ENCODE measurements around the gene TNFSF8. TPM values are rescaled to one million over a fixed set of nuclear protein-coding genes. Genes with fewer than 3 reads are reported as not detected.

TNFSF8 gene
- total and polyA plus RNA-seq, 4 experiments from 2014 or later: 43.2 to 108 (median 64.5) TPM

DNA sequence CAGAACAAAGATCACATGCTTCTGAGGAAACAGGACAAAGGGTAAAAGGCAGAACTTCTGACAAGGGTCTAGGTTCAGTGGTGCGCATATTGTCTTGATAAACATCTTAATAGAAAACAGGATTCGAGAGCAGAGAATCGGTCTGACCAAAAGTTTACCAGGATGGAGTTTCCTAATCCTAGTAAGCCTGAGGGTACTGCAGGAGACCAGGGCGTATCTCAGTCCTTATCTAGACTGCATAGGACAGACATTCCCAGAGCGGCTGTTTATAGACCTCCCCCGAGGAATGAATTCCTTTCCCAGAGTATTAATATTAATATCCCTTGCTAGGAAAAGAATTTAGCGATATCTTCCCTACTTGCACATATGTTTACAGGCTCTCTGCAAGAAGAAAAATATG, 32.4 kb upstream of the TNFSF8 start:
- DNase-seq: no peak
- peaks cover 13 to 28% of the 10 kb centered on the region in 2 donors for H3K36me3 Mint-ChIP-seq
- Histone ChIP-seq H3K27ac (ENCODE audit: low read depth, low read length) (no peak overlapping the region), H3K9me3 (ENCODE audit: control insufficient read depth in 1 of 2, low read length in 2 of 2) (no peaks in the 10 kb centered on the region), H3K36me3 (ENCODE audit: insufficient read depth, low read length) (no peaks in the 10 kb centered on the region), H3K4me1 (ENCODE audit: insufficient read depth, low read length) (peaks cover 16% of the 10 kb centered on the region), H3K4me3 (ENCODE audit: low read length in 2 of 2) (no peak overlapping the region), H3K27me3 (ENCODE audit: insufficient read depth, low read length) (no peaks in the 10 kb centered on the region)
- POLR2A ChIA-PET (ENCODE audit: partially characterized antibody): no interaction called here
- peaks cover 5 to 55% (median 39%) of the 10 kb centered on the region in 8 donors for H3K9me3 Mint-ChIP-seq
- intact Hi-C loops (cut with micrococcal nuclease): no loop called here
- no peak overlapping the region for H3K4me3 Mint-ChIP-seq
- CTCF ChIA-PET (ENCODE audit: partially characterized antibody): no interaction called here
- no peak overlapping the region for H3K27ac Mint-ChIP-seq
- peaks cover 11 to 22% (median 22%) of the 10 kb centered on the region in 4 donors for H3K4me1 Mint-ChIP-seq
- no peaks in the 10 kb centered on the region for H3K27me3 Mint-ChIP-seq

GRCh38 chr9:114960276-114960675, 29.9 kb upstream of the TNFSF8 start:
- Histone ChIP-seq H3K27ac (ENCODE audit: low read depth, low read length) (no peak overlapping the region), H3K36me3 (ENCODE audit: insufficient read depth, low read length) (no peaks in the 10 kb centered on the region), H3K4me3 (ENCODE audit: low read length in 2 of 2) (no peak overlapping the region), H3K27me3 (ENCODE audit: insufficient read depth, low read length) (no peaks in the 10 kb centered on the region), H3K4me1 (ENCODE audit: insufficient read depth, low read length) (peaks cover 20% of the 10 kb centered on the region), H3K9me3 (ENCODE audit: control insufficient read depth in 1 of 2, low read length in 2 of 2) (no peaks in the 10 kb centered on the region)
- CTCF ChIA-PET (ENCODE audit: partially characterized antibody): interaction anchor here (1.1 to 2.1 kb wide), 3 partner anchors 9 to 222 kb away, joined by 3 to 11 read pairs (median 4); no protein-coding TSS in a partner anchor
- H3K27me3 Mint-ChIP-seq: no peaks in the 10 kb centered on the region
- H3K9me3 Mint-ChIP-seq: peaks cover 5 to 55% (median 37%) of the 10 kb centered on the region in 8 donors
- H3K4me3 Mint-ChIP-seq: peak overlapping the region in 1 of 8 donors; percentile 20
- POLR2A ChIA-PET (ENCODE audit: partially characterized antibody): interaction anchor here (1.2 to 1.9 kb wide), 2 partner anchors 30 to 61 kb away, joined by 4 to 7 read pairs; partner anchors contain the start of gene TNFSF8
- no peak for DNase-seq
- intact Hi-C loops (cut with micrococcal nuclease): no loop called here
- peaks cover 16 to 33% (median 30%) of the 10 kb centered on the region in 4 donors for H3K4me1 Mint-ChIP-seq
- no peak overlapping the region for H3K27ac Mint-ChIP-seq
- peaks cover 13 to 28% of the 10 kb centered on the region in 2 donors for H3K36me3 Mint-ChIP-seq

GRCh38 chr9:114958844-114959235, 28.4 kb upstream of the TNFSF8 start:
- Mint-ChIP-seq H3K4me3 (peak overlapping the region in 7 of 8 donors; percentile 78 to 89 (median 87)), H3K36me3 (peaks cover 13 to 27% of the 10 kb centered on the region in 2 donors), H3K27ac (peak overlapping the region; percentile 45 to 92 (median 84)), H3K9me3 (peaks cover 5 to 51% (median 37%) of the 10 kb centered on the region in 8 donors), H3K27me3 (no peaks in the 10 kb centered on the region), H3K4me1 (peaks cover 16 to 33% (median 30%) of the 10 kb centered on the region in 4 donors)
- CTCF ChIA-PET (ENCODE audit: partially characterized antibody): no interaction called here
- Histone ChIP-seq H3K4me3 (ENCODE audit: low read length in 2 of 2) (peak overlapping the region in 1 of 2 donors; percentile 23), H3K4me1 (ENCODE audit: insufficient read depth, low read length) (peaks cover 20% of the 10 kb centered on the region), H3K9me3 (ENCODE audit: control insufficient read depth in 1 of 2, low read length in 2 of 2) (no peaks in the 10 kb centered on the region), H3K27ac (ENCODE audit: low read depth, low read length) (no peak overlapping the region), H3K36me3 (ENCODE audit: insufficient read depth, low read length) (no peaks in the 10 kb centered on the region), H3K27me3 (ENCODE audit: insufficient read depth, low read length) (no peaks in the 10 kb centered on the region)
- intact Hi-C loops (cut with micrococcal nuclease): loop anchor here (2.0 to 5.0 kb wide), 2 partner anchors 20 to 33 kb away; no protein-coding TSS in a partner anchor
- POLR2A ChIA-PET (ENCODE audit: partially characterized antibody): interaction anchor here (0.7 to 1.9 kb wide), 3 partner anchors 28 to 50 kb away, joined by 3 to 7 read pairs (median 3); partner anchors contain the start of gene TNFSF8
- no peak for DNase-seq

DNA sequence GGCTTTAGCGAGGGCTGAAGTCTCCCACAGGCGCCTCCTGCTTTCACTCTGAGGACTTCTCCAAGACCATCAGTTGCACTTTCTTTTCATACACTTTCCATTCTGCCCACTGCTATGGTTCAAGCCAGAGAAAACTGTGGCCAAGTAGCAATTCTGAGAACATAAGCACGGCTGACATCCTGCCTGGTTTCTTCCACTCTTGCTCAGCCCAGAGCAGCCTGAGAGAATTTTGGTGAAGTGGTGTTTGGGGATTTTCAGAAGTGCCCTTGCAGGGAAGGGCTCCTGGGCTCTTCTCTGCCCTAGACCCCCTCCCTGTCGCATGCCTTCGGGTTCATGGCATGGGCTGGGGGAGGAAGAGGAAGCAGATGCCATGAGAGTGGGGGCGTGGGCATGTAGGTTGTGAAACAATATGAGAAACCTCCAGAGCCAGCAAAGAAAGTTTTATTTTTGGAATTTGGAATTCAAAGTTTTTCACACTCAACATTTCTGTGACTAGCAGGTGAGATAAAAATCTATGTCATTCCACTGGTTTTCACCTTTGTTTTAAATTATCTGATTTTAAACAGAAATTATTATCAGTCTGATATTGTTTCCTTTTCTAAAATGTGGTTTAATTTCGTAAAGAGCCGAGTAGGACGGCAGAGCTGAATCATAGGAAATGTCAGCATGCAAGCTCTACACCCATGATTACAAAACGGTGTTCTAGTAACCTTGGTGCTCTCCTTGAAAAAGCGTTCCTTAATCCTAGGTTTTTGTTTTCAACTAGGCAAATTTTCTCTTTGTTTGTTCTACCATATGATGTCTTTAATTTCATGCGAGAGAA, 27.8 kb upstream of the TNFSF8 start:
- H3K4me3 Mint-ChIP-seq: peak overlapping the region; percentile 67 to 89 (median 86)
- H3K4me1 Mint-ChIP-seq: peaks cover 16 to 33% (median 30%) of the 10 kb centered on the region in 4 donors
- POLR2A ChIA-PET (ENCODE audit: partially characterized antibody): interaction anchor here (0.7 to 1.0 kb wide), 2 partner anchors 27 to 50 kb away, joined by 3 read pairs; no protein-coding TSS in a partner anchor
- peaks cover 20% of the 10 kb centered on the region for H3K4me1 ChIP-seq (ENCODE audit: insufficient read depth, low read length)
- intact Hi-C loops (cut with micrococcal nuclease): loop anchor here (2.0 to 5.0 kb wide), 2 partner anchors 19 to 34 kb away; no protein-coding TSS in a partner anchor
- H3K4me3 ChIP-seq (ENCODE audit: low read length in 2 of 2): peak overlapping the region in 1 of 2 donors; percentile 23
- H3K27me3 Mint-ChIP-seq: no peaks in the 10 kb centered on the region
- H3K27ac ChIP-seq (ENCODE audit: low read depth, low read length): peak overlapping the region; percentile 8
- peaks cover 5 to 46% (median 36%) of the 10 kb centered on the region in 8 donors for H3K9me3 Mint-ChIP-seq
- H3K27me3 ChIP-seq (ENCODE audit: insufficient read depth, low read length): no peaks in the 10 kb centered on the region
- peak in 3 of 5 donors; percentile 9 to 39 (median 10) for DNase-seq
- H3K9me3 ChIP-seq (ENCODE audit: control insufficient read depth in 1 of 2, low read length in 2 of 2): no peaks in the 10 kb centered on the region
- CTCF ChIA-PET (ENCODE audit: partially characterized antibody): interaction anchor here (1.4 kb wide), 1 partner anchor 20 kb away, joined by 3 read pairs; no protein-coding TSS in a partner anchor
- peak overlapping the region; percentile 83 to 94 (median 88) for H3K27ac Mint-ChIP-seq
- H3K36me3 ChIP-seq (ENCODE audit: insufficient read depth, low read length): no peaks in the 10 kb centered on the region
- H3K36me3 Mint-ChIP-seq: peaks cover 13 to 25% of the 10 kb centered on the region in 2 donors

GRCh38 chr9:114957558-114957957, 27.2 kb upstream of the TNFSF8 start:
- peaks cover 11 to 22% of the 10 kb centered on the region in 2 donors for H3K36me3 Mint-ChIP-seq

DNA sequence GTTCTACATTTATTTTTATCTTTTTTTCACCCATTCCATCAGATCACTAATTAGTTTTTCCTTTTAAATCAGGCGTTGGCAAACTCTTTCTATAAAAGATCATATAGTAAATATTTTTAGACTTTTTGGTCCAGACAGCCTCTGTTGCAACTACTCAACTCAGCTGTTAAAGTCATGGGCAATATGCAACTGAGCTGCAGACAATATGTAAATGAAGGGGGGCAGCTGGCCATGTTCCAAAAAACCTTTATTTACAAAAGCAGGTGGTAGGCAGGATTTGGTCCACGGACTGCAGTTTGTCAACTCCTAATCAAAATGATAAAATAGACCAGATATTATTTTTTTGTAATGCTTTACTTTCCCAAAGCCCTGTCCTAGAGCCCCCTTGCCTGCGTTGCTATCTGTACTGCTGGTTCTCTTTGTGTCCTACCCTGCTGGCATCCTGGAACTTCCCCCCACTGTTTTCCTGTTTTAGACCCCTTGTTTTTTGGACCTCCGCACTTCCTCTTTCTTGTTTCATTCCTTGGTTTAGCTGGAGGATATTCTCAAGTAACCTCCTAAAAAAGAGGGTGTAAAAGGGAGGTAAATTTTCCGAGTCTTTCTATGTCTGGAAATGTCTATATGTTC, 24.7 kb upstream of the TNFSF8 start:
- peaks cover 2 to 6% of the 10 kb centered on the region in 2 donors for H3K36me3 Mint-ChIP-seq
- CTCF ChIA-PET (ENCODE audit: partially characterized antibody): no interaction called here
- no peak overlapping the region for H3K27ac ChIP-seq (ENCODE audit: low read depth, low read length)

More at GRCh38 chr9:114957558-114957957, 27.2 kb upstream of the TNFSF8 start:
- Mint-ChIP-seq H3K4me3 (peak overlapping the region in 6 of 8 donors; percentile 1 to 89 (median 37)), H3K9me3 (peaks cover 5 to 39% (median 29%) of the 10 kb centered on the region in 8 donors), H3K27ac (peak overlapping the region in 6 of 7 donors; percentile 14 to 92 (median 50)), H3K4me1 (peaks cover 16 to 33% (median 30%) of the 10 kb centered on the region in 4 donors), H3K27me3 (no peaks in the 10 kb centered on the region)
- H3K36me3 ChIP-seq (ENCODE audit: insufficient read depth, low read length): no peaks in the 10 kb centered on the region
- intact Hi-C loops (cut with micrococcal nuclease): loop anchor here (5.0 kb wide), 1 partner anchor 35 kb away; no protein-coding TSS in a partner anchor
- H3K9me3 ChIP-seq (ENCODE audit: control insufficient read depth in 1 of 2, low read length in 2 of 2): no peaks in the 10 kb centered on the region
- no peak for DNase-seq
- H3K27ac ChIP-seq (ENCODE audit: low read depth, low read length): peak overlapping the region; percentile 8
- POLR2A ChIA-PET (ENCODE audit: partially characterized antibody): no interaction called here
- H3K27me3 ChIP-seq (ENCODE audit: insufficient read depth, low read length): no peaks in the 10 kb centered on the region
- CTCF ChIA-PET (ENCODE audit: partially characterized antibody): interaction anchor here (1.4 kb wide), 1 partner anchor 20 kb away, joined by 3 read pairs; no protein-coding TSS in a partner anchor
- peaks cover 20% of the 10 kb centered on the region for H3K4me1 ChIP-seq (ENCODE audit: insufficient read depth, low read length)
- H3K4me3 ChIP-seq (ENCODE audit: low read length in 2 of 2): peak overlapping the region in 1 of 2 donors; percentile 23

More for the DNA sequence above, 24.7 kb upstream of the TNFSF8 start:
- no peak for DNase-seq
- intact Hi-C loops (cut with micrococcal nuclease): loop anchor here (5.0 kb wide), 1 partner anchor 37 kb away; no protein-coding TSS in a partner anchor
- no peak overlapping the region for H3K4me3 Mint-ChIP-seq
- H3K9me3 Mint-ChIP-seq: peaks cover 3 to 15% (median 11%) of the 10 kb centered on the region in 8 donors
- no peak overlapping the region for H3K4me3 ChIP-seq (ENCODE audit: low read length in 2 of 2)
- no peaks in the 10 kb centered on the region for H3K36me3 ChIP-seq (ENCODE audit: insufficient read depth, low read length)
- H3K9me3 ChIP-seq (ENCODE audit: control insufficient read depth in 1 of 2, low read length in 2 of 2): no peaks in the 10 kb centered on the region
- no peak overlapping the region for H3K27ac Mint-ChIP-seq
- POLR2A ChIA-PET (ENCODE audit: partially characterized antibody): no interaction called here
- no peaks in the 10 kb centered on the region for H3K27me3 Mint-ChIP-seq
- no peaks in the 10 kb centered on the region for H3K27me3 ChIP-seq (ENCODE audit: insufficient read depth, low read length)
- H3K4me1 ChIP-seq (ENCODE audit: insufficient read depth, low read length): peaks cover 20% of the 10 kb centered on the region
- H3K4me1 Mint-ChIP-seq: peaks cover 16 to 32% (median 28%) of the 10 kb centered on the region in 4 donors

Measured in CD4-positive, alpha-beta memory T cell (primary cell).